RWPE2 (cell line): ENCODE data around the gene ZDHHC1.
A peak's percentile ranks its signal among the peaks of the same experiment; 100 is the strongest.

Experiments used
- ATAC-seq: fragments of 200-7000 bp; cut with Tn5 transposase; 3 replicates; pipeline ENCODE4 v1.9.1; 2021; ENCODE audit warnings: low read depth
- DNase-seq: peaks from one replicate; pipeline ENCODE4 v3.0.0-alpha.2; 2020; ENCODE audit warnings: low spot score
- H3K27ac ChIP-seq: fragments of 450-650 bp; 2 replicates; pipeline ENCODE4 v1.5.1; 2017; ENCODE audit warnings: mild to moderate bottlenecking; ENCODE audit not compliant: poor library complexity, severe bottlenecking
- H3K27me3 ChIP-seq: fragments of 250-450 bp; sonication (Bioruptor Pico); 2 replicates; pipeline ENCODE4 v1.5.1; 2021; ENCODE audit warnings: mild to moderate bottlenecking, moderate library complexity; ENCODE audit not compliant: insufficient read depth, poor library complexity, severe bottlenecking
- H3K36me3 ChIP-seq: fragments of 250-450 bp; sonication (Bioruptor Pico); 2 replicates; pipeline ENCODE4 v1.5.1; 2020; ENCODE audit warnings: low read depth, mild to moderate bottlenecking, moderate library complexity
- H3K4me1 ChIP-seq: fragments of 250-450 bp; sonication (Bioruptor Pico); 2 replicates; pipeline ENCODE4 v1.5.1; 2021; ENCODE audit warnings: mild to moderate bottlenecking, moderate library complexity; ENCODE audit not compliant: insufficient read depth, poor library complexity, severe bottlenecking
- H3K4me3 ChIP-seq: fragments of 250-450 bp; sonication (Bioruptor Pico); 2 replicates; pipeline ENCODE4 v1.5.1; 2021; ENCODE audit warnings: mild to moderate bottlenecking, moderate library complexity; ENCODE audit not compliant: severe bottlenecking
- H3K9me3 ChIP-seq: fragments of 250-450 bp; sonication (Bioruptor Pico); 2 replicates; pipeline ENCODE4 v1.5.1; 2021; ENCODE audit warnings: mild to moderate bottlenecking, moderate library complexity; ENCODE audit not compliant: severe bottlenecking
- TF ChIP-seq, protein P1 (sequence below): fragments of 450-650 bp; IDR thresholded peaks from one replicate; pipeline ENCODE4 v1.5.1; 2017; ENCODE audit warnings: mild to moderate bottlenecking, moderate library complexity; ENCODE audit not compliant: poor library complexity, severe bottlenecking

ZDHHC1 gene, protein sequence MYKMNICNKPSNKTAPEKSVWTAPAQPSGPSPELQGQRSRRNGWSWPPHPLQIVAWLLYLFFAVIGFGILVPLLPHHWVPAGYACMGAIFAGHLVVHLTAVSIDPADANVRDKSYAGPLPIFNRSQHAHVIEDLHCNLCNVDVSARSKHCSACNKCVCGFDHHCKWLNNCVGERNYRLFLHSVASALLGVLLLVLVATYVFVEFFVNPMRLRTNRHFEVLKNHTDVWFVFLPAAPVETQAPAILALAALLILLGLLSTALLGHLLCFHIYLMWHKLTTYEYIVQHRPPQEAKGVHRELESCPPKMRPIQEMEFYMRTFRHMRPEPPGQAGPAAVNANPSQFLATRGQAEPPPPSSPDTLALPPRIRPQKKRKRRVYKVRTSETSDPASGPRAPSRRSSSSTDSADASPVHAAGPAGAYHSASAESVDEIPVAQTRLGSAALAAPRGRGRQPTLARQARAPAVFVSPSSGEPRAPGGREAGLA

DNA sequence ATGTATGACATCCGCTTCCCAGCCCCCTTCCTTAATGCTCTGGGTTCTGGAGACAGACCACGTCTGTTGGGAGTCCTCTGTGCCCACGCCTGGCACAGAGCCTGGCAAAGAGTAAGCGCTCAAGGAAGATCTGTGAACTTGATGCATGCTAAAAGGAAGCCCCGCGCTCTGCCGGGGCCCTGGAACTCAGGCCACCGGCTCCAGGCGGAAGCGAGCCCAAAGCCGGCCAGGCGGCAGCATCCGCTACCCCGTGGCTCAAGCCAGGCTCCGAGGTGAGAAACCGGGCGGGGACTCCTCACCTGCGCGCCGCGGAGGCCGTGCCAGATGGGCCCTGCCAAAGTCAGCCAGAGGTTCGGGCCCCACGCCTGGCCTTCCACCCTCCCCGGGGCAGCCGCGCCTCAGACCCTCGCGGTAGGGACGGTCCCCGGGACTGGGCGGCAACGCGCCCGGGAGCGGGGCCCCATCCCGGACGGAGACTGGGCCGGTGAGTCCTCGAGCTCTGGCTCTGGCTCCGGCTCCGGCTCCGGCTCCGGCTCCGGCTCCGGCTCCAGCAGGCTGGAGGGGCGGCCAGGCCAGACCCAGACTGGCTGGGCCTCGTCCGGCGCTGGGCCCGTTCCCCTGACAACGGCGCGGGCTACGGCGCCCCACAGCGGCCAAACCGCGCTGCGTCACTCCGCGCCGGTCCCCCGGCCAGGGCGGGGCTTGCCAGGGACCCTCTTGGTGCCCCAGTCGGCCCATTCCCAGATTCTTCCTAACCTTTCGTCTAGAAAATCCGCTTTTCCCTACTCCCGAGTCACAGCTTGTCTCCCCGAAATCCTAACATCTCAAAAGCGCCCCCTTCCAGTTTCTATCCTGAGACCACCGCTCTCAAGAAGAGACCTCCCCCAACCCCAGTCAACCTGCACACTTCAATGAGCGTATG is at the start of gene ZDHHC1:
ZDHHC1 (minus strand) TSS at position 606 of the 922 bp plus-strand sequence. CDS start 8,702 bp downstream, outside the sequence.
- no peaks in the 10 kb centered on the region for H3K27me3 ChIP-seq
- peak within 1 kb of the TSS; percentile 11 for H3K27ac ChIP-seq
- TF ChIP-seq, protein P1, sequence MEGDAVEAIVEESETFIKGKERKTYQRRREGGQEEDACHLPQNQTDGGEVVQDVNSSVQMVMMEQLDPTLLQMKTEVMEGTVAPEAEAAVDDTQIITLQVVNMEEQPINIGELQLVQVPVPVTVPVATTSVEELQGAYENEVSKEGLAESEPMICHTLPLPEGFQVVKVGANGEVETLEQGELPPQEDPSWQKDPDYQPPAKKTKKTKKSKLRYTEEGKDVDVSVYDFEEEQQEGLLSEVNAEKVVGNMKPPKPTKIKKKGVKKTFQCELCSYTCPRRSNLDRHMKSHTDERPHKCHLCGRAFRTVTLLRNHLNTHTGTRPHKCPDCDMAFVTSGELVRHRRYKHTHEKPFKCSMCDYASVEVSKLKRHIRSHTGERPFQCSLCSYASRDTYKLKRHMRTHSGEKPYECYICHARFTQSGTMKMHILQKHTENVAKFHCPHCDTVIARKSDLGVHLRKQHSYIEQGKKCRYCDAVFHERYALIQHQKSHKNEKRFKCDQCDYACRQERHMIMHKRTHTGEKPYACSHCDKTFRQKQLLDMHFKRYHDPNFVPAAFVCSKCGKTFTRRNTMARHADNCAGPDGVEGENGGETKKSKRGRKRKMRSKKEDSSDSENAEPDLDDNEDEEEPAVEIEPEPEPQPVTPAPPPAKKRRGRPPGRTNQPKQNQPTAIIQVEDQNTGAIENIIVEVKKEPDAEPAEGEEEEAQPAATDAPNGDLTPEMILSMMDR, result peak; percentile 90
- no peaks in the 10 kb centered on the region for H3K4me1 ChIP-seq
- ATAC-seq (peak; percentile 80), DNase-seq (no peak)
- no peaks in the 10 kb centered on the region for H3K9me3 ChIP-seq
- peak within 1 kb of the TSS; percentile 67 for H3K4me3 ChIP-seq
- H3K36me3 ChIP-seq, result no peaks in the 10 kb centered on the region

DNA sequence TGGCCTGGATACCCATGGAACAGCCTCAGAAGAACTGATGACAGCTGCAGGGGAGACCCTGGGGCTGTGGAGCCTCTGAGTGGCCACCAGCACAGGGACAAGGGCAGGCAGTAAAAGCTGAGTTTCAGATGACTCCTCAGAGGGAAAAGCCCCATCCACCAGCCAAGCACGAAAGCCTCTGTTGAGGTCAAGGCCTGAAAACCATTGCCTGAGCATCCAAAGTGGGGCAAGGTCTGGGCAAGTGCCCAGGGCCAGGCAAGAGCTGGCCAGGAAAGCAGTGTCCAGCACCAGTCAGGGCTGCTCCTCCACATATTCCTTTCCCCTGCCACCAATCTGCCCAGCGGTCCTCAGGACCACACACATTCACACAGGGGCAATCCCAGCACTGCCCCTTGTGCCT is 48.3 kb upstream of the ZDHHC1 start:
- TF ChIP-seq, protein P1, result no peak
- Histone ChIP-seq H3K27me3 (no peaks in the 10 kb centered on the region), H3K4me3 (no peak overlapping the region), H3K27ac (no peak overlapping the region), H3K4me1 (peaks cover 11% of the 10 kb centered on the region), H3K36me3 (peaks cover 6% of the 10 kb centered on the region; the same call in 1 of the 2 replicates), H3K9me3 (no peaks in the 10 kb centered on the region)
- no peak for ATAC-seq
- DNase-seq, result no peak

DNA sequence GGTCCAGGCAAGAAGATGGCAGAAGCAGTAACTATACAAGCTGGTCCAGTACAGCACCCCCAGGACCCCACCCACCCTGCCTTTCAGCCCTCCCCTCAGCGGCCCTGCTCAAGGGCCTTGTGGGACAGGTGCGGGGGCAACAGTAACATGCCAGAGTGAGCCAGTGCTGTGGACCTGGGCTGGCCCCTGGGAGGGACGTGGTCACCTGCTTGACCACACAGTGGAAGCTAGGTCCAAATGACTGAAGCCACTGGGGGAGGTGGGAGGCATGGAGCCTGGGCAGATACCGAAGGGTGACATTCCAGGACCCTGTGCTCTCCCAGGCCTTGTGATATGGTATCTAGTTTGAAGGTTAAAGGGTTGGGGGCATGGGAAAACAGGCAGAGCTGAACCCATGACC is 47.4 kb upstream of the ZDHHC1 start:
- no peak for ATAC-seq
- Histone ChIP-seq H3K4me1 (peaks cover 4% of the 10 kb centered on the region), H3K27me3 (no peaks in the 10 kb centered on the region), H3K36me3 (peaks cover 2% of the 10 kb centered on the region; the same call in 1 of the 2 replicates), H3K9me3 (no peaks in the 10 kb centered on the region), H3K27ac (no peak overlapping the region), H3K4me3 (no peak overlapping the region)
- TF ChIP-seq, protein P1, result no peak
- no peak for DNase-seq

DNA sequence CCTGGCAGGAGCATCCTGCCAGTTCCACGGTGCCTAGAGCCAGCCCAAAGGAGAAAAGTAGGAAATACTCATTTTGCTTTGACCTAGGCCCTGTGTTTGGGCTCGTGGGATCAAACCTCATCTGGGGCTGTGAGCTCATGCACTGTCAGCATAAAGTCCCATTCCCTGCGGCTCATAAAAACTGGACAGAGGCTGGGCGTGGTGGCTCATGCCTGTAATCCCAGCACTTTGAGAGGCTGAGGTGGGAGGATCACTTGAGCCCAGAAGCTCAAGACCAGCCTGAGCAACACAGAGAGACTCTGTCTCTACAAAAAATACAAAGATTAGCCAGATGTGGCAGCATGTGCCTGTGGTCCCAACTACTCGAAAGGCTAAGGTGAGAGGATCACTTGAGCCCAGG is 46.8 kb upstream of the ZDHHC1 start:
- ATAC-seq (no peak), DNase-seq (no peak)
- no peak overlapping the region for H3K27ac ChIP-seq
- H3K9me3 ChIP-seq, result no peaks in the 10 kb centered on the region
- H3K4me1 ChIP-seq, result peaks cover 4% of the 10 kb centered on the region
- H3K36me3 ChIP-seq, result peaks cover 2% of the 10 kb centered on the region; the same call in 1 of the 2 replicates
- H3K4me3 ChIP-seq, result no peak overlapping the region
- TF ChIP-seq, protein P1, result no peak
- no peaks in the 10 kb centered on the region for H3K27me3 ChIP-seq
